NOMO-1 treated with dmso at 0.1 percent for 144 hours (cell line): Measurements from ENCODE around the gene ERN1.
A peak's percentile ranks its signal among the peaks of the same experiment; 100 is the strongest.

ENCODE experiments used
- DNase-seq: peaks from one replicate; lab custom pipeline; 2025; ENCODE audit not compliant: unreplicated experiment; lab: John Stamatoyannopoulos, UW

Gene ERN1

DNA sequence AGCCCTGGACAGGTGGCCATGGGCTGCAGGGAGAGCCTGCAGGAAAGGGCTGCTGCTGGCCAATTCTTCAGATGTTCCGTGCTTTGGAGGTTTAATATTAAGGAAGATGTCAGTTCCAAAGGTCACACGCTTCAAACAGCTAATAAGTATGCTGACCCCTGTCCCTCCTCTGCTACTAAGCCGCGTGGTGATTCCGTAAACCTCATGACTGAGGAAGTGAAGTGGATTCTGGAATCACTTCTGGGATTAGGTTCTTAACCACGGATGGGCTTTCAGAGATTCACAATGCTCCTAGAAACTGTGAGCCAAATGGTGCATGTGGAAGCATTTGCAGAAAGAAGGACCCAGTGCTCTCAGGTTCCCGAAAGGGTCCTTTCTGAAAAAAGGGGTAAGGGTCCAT lies 28.5 kb upstream of the ERN1 start:
- DNase-seq = no peak

DNA sequence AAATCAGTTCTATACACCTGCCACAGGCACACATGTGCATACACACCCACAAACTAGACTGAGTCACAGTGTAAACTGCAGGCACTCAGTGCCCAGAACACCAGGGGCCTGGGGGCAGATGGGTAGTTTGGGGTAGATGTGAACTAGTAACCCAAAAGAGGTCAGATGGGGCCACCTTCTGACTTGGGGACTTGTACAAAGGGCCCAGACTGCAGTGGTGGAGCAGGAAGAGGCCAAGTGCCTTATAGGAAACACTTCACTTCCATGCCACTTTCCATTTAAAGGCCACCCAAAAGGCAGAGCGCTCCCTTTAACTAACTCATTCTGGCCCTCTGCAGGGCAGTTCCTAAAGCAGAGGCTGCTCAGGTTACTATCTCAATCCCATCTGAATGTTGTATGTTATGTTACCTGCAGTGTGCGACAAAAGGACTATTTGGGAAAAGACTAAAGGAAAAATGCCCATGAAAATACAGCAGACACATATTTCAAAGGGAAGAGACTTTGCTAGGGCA lies 27.8 kb upstream of the ERN1 start:
- no peak for DNase-seq

DNA sequence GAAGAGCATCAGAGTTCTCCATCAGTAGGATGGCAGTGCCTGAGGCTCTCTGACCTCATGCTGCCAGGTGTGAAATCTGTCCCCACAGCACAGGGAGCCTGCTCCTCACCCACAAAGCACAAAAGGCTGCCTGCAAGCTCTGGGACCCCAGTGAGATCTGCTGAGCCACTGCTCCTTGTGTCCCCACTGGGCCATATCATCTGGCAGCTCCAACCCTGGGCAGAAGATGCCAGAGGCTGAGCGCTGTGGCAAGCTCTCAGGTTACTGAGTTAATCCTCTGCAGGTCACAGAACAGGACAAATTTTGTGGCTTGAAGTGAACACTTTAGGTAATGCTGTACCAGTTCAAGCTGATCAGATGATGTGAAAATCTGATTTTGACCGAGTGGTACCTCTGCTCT lies 26.7 kb upstream of the ERN1 start:
- DNase-seq = no peak

DNA sequence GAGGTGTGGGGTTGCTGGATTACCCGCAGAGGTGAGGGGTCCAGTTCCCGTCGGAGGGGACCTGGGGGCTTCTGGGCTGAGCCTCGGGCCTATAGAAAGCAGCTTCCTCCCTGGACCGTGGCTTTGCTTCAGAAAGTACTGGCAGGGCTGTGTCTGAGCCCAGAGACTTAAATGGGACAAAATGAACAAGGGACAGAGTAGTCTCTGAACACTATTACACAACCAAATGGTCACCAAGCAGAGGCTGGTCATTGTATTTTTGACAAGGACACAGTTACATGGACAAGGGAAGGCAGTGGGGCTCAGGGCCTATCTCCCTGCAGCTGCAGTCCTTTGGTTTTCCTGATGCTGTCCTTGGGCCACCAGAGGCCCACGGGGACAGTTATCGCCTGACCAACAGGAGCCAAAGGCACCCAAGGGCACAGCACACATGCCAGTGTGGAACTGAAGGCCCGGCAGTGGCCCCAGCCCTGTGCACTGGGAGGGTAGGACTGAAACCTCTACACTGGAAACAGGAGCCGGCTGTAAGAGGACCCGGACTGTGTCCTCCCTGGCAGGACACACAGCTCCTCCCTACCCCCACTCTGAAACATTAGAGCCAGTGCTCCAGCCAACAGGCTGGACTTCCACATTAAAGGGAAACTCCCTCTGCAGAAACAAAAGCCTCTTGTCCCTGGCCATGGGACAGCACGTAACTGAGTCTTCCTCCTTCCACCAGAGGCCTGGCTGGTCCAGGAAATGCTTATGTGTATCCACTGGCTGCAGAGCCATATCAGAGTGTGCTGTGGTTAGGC lies 26.0 kb upstream of the ERN1 start:
- DNase-seq = no peak

DNA sequence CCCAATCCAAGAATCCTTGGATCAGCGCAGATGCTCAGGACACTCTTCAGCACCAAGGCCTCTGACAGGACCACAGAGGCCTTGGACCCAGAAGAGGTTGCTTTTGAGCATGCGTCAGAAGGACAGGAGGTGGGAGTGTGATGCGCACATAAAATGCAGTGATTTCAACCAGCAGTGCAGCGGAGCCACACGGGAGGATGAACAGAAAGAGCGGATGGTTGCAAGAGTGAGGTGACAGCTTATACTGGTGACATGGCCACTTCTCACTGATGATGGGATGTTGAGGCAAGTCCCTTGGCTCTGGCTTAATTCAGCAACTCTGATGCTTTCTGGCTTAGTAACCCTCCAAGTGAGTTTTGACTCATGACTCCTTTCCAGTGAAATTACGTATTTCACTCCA lies 25.2 kb upstream of the ERN1 start:
- no peak for DNase-seq

DNA sequence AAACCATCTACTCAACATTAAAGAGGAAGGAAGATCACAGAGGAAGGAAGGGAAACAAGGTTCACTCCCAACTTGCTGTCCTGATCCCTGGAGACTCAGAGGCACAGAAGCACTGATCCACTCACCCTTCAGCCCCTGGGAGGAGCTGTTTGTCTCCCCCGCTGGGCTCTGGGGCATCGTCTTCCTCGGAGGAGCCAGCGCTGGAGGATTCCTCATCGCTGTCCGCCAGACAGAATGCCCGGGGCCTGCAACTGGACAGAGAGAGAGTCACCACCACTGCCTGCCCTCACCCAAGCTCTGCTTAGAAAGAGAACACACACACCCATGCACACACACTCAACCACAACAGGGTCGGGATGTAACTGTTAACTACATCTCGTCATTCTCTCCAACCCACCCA lies 24.8 kb upstream of the ERN1 start:
- no peak for DNase-seq

DNA sequence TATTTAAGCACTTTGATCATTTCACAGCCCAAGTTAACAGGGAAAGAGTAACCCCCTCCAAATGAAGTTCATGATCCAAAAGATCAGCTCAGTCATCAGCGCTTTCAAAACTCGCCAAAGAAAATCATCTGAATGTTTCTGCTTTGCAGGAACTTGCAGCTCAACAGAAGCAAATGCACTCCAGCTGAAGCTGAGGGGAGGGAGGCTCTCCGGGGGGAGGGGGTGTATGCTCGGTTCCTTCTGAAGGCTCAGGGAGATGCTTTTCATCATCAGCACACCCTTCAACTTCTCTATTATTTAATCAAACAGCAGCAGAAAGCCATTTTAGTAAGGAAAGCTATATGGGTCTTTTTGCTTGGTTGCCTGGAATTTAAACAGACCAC lies 24.4 kb upstream of the ERN1 start:
- no peak for DNase-seq

DNA sequence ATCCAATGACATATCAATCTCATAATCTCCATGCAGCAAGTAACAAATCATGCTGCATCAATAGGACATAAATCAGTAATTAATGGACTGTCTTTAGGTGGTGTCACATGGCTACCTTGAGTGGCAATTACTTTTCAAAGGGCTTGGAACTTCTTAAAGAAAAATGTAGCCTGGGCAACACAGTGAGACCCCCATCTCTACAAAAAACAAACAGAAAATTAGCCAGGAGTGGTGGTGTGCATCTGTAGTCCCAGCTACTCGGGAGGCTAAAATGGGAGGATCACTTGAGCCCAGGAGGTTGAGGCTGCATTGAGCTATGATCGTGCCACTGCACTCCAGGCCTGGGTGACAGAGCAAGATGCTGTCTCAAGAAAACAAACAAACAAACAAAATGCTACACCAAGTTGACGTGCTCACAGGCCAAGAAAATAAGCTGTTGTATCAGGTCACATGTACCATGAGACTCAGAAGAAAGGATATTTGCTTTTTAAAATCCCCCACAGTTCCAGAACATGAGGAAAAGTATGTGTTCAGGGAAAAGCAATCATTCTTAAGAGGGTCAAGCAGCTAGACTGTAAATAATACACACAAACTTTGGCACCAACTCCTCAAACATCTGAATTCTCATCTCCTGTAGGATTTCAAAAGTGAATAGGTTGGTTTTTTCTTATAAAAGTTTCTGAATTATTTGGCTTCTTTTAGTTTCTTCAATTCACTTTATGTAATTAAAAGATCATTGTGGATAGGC lies 23.8 kb upstream of the ERN1 start:
- no peak for DNase-seq

DNA sequence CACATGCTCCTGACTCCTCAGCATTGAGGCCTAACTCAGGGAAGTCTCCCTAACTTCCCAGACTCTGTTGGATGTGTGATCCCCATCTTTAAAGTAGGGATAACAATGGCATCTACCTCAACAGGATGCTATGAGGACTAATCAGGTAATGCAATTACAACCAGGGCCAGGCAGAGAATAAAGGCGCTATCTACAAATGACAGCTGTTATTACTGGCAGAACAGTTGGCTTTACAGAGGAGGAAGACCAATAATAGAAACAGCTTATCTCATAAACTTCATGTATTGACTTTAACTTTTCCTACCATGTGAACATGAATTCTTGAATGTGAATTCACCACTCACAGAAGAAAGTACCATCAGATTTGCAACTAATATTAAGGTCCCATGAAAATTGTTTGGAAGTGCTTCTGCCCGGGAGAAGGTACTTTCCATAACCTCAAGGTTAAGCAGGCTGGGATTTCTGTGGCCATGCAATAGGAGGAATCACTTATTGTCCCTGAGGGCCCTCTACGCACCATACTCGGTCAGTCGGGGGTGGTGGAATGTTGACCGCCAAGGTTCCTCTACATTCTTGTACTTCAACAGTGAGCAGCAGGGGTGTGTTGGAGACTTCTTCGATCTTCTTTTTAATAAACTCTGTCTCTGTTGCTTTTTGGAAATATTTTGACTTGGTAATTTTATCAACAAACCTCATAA lies 22.6 kb upstream of the ERN1 start:
- no peak for DNase-seq

DNA sequence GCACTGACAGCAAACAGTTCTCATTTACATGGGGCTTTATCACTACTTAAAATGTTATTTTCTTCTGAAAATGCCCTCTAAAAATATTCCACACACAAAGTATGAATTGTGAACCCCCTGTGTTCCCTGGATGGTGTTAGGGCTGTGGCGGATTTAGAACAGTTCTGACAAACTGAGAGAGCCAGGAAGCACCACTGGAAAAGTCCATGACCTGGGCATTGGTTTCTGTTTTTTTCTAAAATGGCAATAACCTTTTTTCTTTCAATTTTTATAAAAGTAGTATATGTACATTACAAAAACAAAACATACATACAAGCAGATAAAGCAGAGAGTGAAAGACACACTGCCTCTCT lies 21.0 kb upstream of the ERN1 start:
- no peak for DNase-seq

DNA sequence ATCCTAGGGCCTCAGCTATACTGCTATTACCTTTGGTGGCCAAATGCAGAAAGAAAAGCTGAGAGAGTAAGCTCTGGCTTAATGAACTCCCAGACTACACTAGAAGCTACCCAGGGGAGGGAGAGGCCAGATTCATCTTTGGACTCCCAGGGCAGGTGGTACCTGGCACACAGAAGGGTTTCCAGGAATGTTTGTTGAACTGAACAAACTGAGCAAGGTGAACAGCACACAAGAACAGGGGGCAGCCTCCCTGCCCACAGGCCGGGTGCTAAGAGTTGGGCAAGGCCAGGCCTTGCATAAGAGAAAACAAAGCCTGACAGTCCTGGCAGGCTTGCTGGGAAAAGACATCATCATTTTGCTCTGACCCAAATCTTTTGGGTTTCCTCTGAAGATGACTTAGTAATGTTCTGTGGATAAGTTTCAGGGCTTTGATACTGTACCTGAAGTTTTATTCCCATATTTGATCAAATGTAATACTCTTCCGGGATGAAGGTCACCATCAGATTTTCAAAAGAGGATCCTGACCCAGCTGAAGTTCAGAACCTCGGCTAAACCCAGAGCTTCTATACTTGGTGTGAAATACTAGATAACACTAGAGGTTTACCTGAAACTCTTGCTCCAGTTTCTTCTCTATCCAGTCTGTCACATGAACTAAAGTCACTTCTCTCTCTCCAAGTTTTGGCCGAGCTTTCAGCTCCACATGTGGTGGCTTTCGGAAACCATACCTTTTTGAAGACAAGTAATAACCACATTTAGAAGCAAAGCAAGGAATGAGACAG lies 20.5 kb upstream of the ERN1 start:
- DNase-seq = no peak

DNA sequence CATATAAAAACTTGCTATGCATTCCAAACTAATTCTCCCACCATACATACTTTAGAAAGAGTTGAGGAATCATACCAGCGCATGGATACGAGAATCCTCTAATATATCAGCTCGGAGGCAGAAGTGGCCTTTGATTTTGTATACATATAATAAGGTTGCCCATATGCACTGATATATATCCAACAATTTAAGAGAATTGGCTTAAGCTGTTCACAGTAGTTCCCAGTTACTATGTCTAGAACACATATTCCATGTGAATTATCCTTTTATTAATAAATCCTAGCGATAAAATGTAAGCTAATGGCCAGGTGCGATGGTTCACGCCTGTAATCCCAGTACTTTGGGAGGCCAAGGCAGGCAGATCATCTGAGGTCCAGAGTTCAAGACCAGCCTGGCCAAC lies 19.3 kb upstream of the ERN1 start:
- DNase-seq = no peak

DNA sequence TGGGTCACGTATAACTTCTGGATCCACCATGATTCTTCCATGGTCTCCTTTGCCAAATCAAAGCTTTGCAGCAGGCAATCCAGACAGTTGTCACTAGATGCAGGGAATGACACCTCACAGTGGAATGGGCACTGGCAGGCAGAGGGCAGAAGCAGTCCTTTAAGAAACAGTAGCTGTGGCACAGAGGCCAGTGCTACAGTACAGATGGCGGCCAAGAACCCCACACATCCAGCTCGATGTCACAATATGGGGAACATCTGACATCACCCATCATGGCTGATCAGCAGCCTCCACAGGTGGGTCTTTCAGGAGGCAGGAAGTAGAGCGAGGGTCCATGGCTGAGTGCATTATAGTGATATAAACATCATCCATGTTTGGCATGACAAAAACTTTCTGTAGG lies 18.8 kb upstream of the ERN1 start:
- no peak for DNase-seq

DNA sequence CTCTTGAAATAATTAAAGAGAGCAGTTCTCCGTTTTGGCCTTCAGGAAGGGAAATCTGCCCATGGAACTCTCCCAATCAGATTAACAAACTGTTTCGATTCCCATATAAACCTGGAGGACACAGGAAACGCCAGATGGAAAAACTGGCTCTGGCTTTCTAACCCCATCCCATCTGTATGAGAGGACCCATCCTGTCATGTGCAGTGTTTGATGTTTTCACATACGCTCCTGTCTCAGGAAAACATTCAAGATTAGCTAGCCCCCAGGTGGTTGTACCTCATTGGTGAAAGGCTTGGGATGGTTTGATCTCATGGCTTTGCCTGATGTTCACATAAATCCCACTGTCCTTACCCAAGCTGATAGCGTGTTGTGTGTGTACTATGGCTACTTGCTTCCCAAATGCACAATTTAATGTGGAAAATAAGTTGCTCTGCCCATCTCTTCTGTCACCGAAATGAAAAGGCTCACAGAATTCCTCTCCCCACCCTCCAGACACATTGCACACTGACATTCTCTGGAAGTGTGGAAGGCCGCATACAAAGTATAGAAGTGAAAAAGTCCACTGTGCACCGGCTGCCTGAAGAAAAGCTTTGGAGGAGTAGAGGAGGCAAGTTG lies 18.2 kb upstream of the ERN1 start:
- DNase-seq = no peak

DNA sequence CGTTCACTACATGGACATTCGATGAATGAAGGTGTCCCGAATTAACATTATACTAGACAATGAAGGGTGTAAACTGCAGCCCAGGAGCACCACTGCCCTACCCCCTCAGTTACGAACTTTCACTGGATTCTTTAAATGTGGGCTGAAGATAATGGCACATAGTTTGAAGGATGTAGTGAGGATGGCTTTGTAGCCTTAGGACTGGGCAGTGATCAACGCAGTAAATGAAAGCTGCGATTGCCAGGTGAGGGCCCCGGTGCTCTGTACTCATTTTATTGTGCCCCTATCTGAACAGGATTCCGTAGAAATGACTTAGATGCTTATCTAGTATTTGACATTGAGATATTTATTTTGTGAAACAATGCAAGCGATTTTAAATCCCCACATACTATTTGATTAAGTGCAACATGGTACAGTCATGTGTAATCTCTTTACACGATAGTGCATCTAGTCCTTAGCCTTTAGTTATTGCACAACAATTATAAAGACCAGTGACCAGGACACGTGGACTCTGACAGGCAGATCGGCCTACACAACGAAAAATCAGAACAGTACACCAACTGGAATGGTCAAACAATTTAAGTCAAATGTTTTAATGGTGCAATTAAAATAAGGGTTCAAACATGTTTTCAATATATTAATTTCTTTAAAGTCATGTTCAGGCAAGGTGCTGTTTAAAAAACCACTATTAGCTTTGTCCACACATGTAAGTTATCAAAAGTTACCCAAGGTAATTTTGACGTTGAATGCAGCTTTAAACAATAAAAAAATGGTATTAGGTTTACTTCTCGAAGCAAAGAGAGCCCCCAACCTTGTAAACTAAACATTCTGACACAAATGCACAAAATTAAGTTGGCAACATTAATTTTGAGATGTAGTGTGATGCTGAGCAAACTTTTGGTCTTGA lies 17.4 kb upstream of the ERN1 start:
- DNase-seq = no peak

DNA sequence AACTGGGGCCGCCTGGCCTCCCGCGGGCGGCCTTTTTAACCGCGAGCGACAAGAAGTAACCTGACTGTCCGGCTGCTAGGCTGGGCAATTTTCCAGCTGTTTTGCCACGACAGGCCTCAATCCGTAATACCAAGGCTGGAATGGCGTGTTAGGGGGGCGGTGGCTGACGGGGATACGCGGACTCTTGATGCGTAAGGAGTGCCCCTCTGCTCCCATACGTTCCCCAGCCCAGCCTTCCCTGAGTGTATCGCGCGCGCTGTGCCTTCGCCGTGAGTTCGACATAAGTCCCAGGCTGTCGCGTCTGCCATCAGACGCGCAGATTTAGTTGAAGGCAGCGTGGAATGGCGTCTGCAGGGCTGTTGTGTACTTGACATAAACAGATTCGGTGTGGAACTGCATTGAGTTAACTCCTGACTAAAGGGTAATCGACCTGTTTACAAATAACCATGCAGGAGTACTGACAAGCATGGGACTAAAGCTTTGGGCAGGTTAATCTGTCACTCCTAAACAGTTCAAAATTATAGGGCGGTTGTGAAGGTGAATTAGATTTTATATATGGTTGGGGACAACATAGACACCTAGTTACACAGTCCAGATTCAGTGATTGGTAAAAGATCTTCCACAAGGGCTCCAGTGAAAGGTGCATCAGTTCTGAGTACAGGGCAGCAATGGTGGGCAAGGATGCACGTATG lies 16.6 kb upstream of the ERN1 start:
- DNase-seq = no peak

DNA sequence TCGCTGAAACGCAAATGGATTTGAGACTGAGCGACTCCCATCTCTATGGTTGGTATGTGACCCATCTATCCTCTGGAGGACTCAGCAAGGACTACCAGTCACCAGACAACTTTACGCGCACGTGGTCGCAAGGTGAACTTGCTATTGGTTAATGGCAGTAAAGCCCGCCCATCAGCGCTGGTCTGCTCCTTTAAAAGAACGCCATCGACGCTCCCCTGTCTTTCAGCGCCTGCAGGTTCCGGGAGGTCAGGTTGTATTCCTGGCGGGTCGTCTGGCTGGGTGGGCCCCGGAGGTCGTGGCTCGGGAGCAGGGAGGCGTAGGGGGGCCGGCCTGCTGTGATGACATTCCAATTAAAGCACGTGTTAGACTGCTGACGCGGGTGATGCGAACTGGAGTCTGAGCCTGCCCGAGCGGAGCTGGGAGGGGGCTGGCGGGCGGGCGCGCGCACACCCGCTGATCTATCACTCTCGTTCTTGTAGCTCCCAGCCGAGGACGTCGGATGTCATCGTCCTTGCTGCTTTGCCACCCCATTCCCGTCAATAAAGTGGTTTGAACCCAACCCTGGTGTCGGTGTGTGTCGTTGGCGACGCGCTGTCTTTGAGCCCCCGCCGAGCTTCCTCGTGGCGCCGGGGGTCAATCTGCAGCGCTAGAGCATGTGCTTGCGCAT lies 15.9 kb upstream of the ERN1 start:
- peak; percentile 96 for DNase-seq

DNA sequence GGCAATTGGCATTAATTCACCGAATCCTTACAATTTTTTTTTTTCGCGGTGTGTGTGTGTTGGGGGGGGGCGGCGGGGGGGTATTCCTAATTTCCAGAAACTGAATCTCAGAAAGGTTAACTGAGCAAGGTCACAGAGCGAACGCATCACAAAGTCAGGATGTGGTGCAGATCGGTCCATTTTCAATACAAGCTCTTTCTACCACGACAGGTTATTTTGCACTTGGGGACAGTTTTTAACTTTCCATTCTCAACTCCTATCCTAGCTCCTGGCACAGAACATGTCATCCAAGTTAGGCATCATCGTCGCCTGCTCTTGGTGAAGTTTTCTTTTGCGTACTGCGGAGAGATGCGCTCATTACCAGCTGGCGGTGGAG lies 15.4 kb upstream of the ERN1 start:
- no peak for DNase-seq

DNA sequence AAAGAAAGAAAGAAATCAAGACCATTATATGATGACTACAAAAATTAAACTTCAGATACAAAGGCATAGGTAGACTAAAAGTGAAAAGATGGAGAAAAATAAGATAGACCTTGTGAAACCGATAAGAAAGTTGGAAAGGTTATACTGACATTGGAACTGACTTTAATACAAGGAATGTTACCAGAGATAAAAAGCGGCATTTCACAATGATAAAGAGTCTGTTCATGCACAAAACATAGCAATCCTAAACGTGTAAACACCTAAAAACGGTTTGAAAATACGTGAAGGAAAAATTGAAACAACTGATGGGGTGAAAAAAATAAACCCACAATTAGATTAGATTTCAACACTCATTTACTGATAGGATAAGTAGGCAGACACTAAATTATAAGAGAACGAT lies 9.6 kb upstream of the ERN1 start:
- DNase-seq = no peak
